ENCODE measurements around the gene UBE2E2.

The UBE2E2 gene

GRCh38 chr3:23383875-23384274 lies 180.7 kb downstream of the UBE2E2 start:
- DNase-seq (ENCODE audit: insufficient read length) (no peak), FAIRE-seq (no peak)
- no peak for TF ChIP-seq POLR2AphosphoS5 (IDR thresholded peaks at IDR 0.05; ENCODE audit: low read depth, low read length)
- TF ChIP-seq POLR2A (IDR thresholded peaks at IDR 0.05; ENCODE audit: low read depth, low read length): no peak
- TF ChIP-seq TAF1 (IDR thresholded peaks at IDR 0.05; ENCODE audit: borderline replicate concordance, low read depth, low read length): no peak

GRCh38 chr3:23385327-23385726 lies 182.2 kb downstream of the UBE2E2 start:
- TF ChIP-seq POLR2AphosphoS5 (IDR thresholded peaks at IDR 0.05; ENCODE audit: low read depth, low read length): no peak
- FAIRE-seq: peak; percentile 21
- DNase-seq (ENCODE audit: insufficient read length): no peak

- FAIRE-seq (peak; percentile 50), DNase-seq (ENCODE audit: insufficient read length) (no peak)
- no peak for TF ChIP-seq TAF1 (IDR thresholded peaks at IDR 0.05; ENCODE audit: borderline replicate concordance, low read depth, low read length)
- no peak for TF ChIP-seq POLR2A (IDR thresholded peaks at IDR 0.05; ENCODE audit: low read depth, low read length)
- no peak for TF ChIP-seq POLR2AphosphoS5 (IDR thresholded peaks at IDR 0.05; ENCODE audit: low read depth, low read length)
These were observed 184.3 kb downstream of the UBE2E2 start for GRCh38 chr3:23387286-23387918.

DNA sequence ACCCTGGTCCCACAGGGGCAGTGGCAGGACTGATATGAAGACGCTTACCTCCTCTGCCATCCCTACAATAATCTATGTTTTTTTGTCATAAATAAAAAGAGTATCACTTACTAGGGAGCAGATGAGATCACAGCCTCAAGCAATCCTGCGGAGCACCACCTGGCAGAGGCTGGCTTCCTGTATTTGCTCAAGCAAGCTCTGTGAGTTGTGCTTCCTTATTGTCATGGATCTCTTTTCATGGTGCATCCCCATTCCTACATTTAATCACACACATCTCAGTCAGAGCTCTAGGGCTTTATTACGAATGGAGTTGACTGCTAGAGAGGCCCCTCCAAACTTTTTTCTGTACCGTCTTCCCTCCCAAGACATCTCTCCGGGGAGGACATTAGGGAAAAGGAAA lies 186.0 kb downstream of the UBE2E2 start:
- no peak for FAIRE-seq
- TF ChIP-seq POLR2A (IDR thresholded peaks at IDR 0.05; ENCODE audit: low read depth, low read length): no peak
- no peak for TF ChIP-seq POLR2AphosphoS5 (IDR thresholded peaks at IDR 0.05; ENCODE audit: low read depth, low read length)
- no peak for TF ChIP-seq TAF1 (IDR thresholded peaks at IDR 0.05; ENCODE audit: borderline replicate concordance, low read depth, low read length)
- DNase-seq (ENCODE audit: insufficient read length): no peak

DNA sequence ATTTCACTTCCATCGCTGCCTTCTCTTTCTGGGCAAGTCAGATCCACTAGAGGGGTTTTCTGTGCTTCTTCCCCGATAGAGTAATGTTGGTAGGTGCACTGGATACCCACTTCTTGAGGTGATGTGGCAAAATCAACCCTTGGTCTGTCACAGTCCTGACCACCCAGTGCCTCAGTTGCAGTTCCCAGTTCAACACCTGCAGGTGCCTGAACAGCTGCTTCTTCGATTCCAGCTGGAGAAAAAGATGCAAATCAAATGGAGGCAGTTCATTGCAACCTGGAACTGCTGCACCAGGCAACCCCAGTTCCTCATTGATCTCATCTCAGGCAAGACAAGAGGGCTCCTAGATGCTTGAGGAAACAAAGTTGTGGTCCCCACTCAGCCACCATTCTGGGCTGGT lies 186.6 kb downstream of the UBE2E2 start:
- FAIRE-seq (peak; percentile 57), DNase-seq (ENCODE audit: insufficient read length) (no peak)
- no peak for TF ChIP-seq TAF1 (IDR thresholded peaks at IDR 0.05; ENCODE audit: borderline replicate concordance, low read depth, low read length)
- TF ChIP-seq POLR2A (IDR thresholded peaks at IDR 0.05; ENCODE audit: low read depth, low read length): no peak
- no peak for TF ChIP-seq POLR2AphosphoS5 (IDR thresholded peaks at IDR 0.05; ENCODE audit: low read depth, low read length)

DNA sequence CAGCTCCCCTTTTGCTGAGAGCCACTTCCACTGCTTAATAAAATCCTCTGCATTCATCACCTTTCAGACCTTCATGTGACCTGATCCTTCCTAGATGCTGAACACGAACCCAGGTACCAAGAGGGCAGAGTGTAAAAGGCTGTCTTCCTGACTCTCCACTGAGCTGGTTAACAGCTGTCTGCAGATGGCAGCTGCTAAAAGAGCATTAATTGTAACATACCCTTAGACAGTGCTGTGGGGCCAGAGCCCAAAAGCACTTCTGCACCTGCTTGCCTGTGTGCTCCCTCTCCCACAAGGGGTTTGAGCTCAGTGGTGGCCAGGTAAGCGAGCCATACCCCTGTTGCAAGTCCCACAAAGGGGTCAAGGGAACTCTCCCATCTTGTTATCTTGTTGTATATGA lies 187.3 kb downstream of the UBE2E2 start:
- TF ChIP-seq TAF1 (IDR thresholded peaks at IDR 0.05; ENCODE audit: borderline replicate concordance, low read depth, low read length): no peak
- no peak for TF ChIP-seq POLR2AphosphoS5 (IDR thresholded peaks at IDR 0.05; ENCODE audit: low read depth, low read length)
- no peak for TF ChIP-seq POLR2A (IDR thresholded peaks at IDR 0.05; ENCODE audit: low read depth, low read length)
- FAIRE-seq (no peak), DNase-seq (ENCODE audit: insufficient read length) (no peak)

DNA sequence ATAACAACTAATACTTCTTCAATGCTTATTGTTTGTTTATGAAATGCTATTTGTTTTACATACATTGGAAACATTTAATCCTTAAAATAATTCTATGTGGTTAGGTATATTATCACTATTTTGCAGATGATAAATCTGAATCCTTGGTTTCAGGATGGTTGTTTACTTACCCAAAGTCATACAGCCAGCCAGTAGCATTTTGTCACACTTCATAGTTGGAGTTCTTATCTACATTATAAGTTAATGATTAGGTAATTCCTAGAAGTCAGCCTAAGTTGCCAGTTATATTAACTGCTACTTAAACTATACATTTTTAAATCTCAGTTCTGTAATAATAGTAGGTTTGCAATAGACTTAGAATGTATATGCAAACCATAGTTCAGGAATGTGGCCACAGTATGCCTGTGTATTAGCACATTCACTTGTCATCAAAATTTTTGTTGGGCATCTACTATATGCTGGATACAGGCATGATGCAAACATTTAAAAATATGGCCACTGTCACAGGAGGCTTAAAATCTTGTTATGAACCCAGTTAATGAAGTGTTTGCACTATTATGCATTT lies 187.9 kb downstream of the UBE2E2 start:
- FAIRE-seq (no peak), DNase-seq (ENCODE audit: insufficient read length) (no peak)
- TF ChIP-seq POLR2A (IDR thresholded peaks at IDR 0.05; ENCODE audit: low read depth, low read length) (no peak), TAF1 (IDR thresholded peaks at IDR 0.05; ENCODE audit: borderline replicate concordance, low read depth, low read length) (no peak), POLR2AphosphoS5 (IDR thresholded peaks at IDR 0.05; ENCODE audit: low read depth, low read length) (no peak)

DNA sequence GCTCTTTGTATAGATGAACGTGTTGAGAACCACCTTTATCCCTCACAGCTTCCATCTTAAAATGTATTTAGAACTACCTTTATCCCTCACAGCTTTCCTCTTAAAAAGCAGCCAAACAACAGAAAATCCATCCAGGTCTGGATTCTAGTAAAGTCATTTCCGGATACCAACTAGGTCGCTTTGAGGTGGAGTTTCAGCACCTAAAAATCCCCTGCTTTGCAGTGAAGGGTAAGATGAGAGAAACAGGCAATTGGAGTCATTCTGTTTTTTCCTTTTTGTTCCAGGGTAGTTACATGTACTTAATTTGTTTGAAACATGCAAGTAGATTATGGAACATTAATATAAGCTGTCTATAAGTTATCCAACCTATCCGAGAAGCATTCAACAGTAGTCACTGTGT lies 192.0 kb downstream of the UBE2E2 start:
- no peak for TF ChIP-seq TAF1 (IDR thresholded peaks at IDR 0.05; ENCODE audit: borderline replicate concordance, low read depth, low read length)
- DNase-seq (ENCODE audit: insufficient read length): no peak
- no peak for FAIRE-seq

- no peak for FAIRE-seq
- no peak for TF ChIP-seq POLR2A (IDR thresholded peaks at IDR 0.05; ENCODE audit: low read depth, low read length)
- TF ChIP-seq POLR2AphosphoS5 (IDR thresholded peaks at IDR 0.05; ENCODE audit: low read depth, low read length): no peak
- no peak for TF ChIP-seq TAF1 (IDR thresholded peaks at IDR 0.05; ENCODE audit: borderline replicate concordance, low read depth, low read length)
- no peak for DNase-seq (ENCODE audit: insufficient read length)
These were observed 193.6 kb downstream of the UBE2E2 start for GRCh38 chr3:23396746-23397145.

DNA sequence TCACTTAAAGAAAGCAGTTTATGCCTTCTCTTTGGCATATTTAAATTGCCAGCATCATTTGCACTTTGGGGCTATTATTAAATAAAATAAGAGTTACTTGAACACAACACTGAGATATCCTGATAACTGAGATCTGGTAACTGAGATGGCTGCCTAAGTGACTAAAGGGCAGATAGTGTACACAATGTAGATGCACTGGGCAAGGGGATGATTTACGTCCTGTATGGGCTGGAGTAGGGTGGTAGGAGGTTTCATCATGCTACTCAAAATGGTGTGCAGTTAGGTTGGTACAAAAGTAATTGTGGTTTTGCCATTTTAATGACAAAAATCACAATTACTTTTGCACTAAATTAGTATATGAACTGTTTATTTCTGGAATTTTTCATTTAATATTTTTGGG lies 196.1 kb downstream of the UBE2E2 start:
- FAIRE-seq (no peak), DNase-seq (ENCODE audit: insufficient read length) (no peak)
- no peak for TF ChIP-seq POLR2AphosphoS5 (IDR thresholded peaks at IDR 0.05; ENCODE audit: low read depth, low read length)
- no peak for TF ChIP-seq POLR2A (IDR thresholded peaks at IDR 0.05; ENCODE audit: low read depth, low read length)
- no peak for TF ChIP-seq TAF1 (IDR thresholded peaks at IDR 0.05; ENCODE audit: borderline replicate concordance, low read depth, low read length)

GRCh38 chr3:23402728-23403492 lies 199.8 kb downstream of the UBE2E2 start:
- FAIRE-seq (no peak), DNase-seq (ENCODE audit: insufficient read length) (no peak)
- TF ChIP-seq TAF1 (IDR thresholded peaks at IDR 0.05; ENCODE audit: borderline replicate concordance, low read depth, low read length): no peak

DNA sequence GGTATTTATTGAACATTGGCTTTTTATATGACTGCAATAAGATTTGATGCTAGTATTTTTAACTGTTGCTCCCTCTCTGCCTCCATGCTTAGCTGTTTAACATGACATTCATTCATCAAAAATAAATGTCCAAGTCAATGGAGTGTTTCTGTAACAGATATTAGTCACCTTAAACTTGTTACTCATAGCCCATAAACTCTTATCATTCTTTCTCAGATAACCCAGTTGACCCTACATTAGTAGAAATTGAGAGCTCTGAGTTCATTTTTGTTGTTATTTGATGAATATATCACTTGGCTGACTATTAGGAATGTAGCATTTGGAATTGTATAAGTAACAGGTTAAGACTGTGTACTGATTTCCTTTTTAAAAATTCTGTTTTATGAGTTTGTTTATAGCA lies 201.1 kb downstream of the UBE2E2 start:
- TF ChIP-seq POLR2AphosphoS5 (IDR thresholded peaks at IDR 0.05; ENCODE audit: low read depth, low read length) (no peak), POLR2A (IDR thresholded peaks at IDR 0.05; ENCODE audit: low read depth, low read length) (no peak), TAF1 (IDR thresholded peaks at IDR 0.05; ENCODE audit: borderline replicate concordance, low read depth, low read length) (no peak)
- no peak for DNase-seq (ENCODE audit: insufficient read length)
- FAIRE-seq: no peak
